Activated naive CD4-positive, alpha-beta T cell treated with anti-CD3 and anti-CD28 coated beads, Interleukin-2, amount 50 U/mL, for 72 hours (primary cell): ENCODE data around the gene MYCBP2. TPM values are rescaled to one million over a fixed set of nuclear protein-coding genes. Genes with fewer than 3 reads are reported as not detected.

Experiments used
- ATAC-seq, 2 donors: fragments of 150-1000 bp; cut with Tn5 transposase; 2 replicates each; pipeline ENCODE4 v1.10.0; 2021; ENCODE audit warnings: mild to moderate bottlenecking in 2 of 2, moderate library complexity in 2 of 2
- DNase-seq, 2 donors: peaks; one replicate each; pipeline ENCODE4 v3.0.0; 2021 to 2022; ENCODE audit warnings: low spot score in 2 of 2
- H3K27ac Mint-ChIP-seq, 2 donors: one replicate each; pipeline ENCODE4 v1.8.0; 2022; ENCODE audit warnings: mild to moderate bottlenecking in 2 of 2, mixed read lengths in 2 of 2
- H3K36me3 Mint-ChIP-seq, 2 donors: one replicate each; pipeline ENCODE4 v1.8.0; 2022; ENCODE audit warnings: mixed read lengths in 2 of 2
- H3K9me3 Mint-ChIP-seq, 2 donors: one replicate each; pipeline ENCODE4 v1.8.0; 2022; ENCODE audit warnings: mixed read lengths in 2 of 2
- total RNA-seq, 2 donors: library from RNA; stranded (reverse); gene quantifications; one replicate each; pipeline ENCODE4 v1.2.3, GENCODE V29; 2022

The MYCBP2 gene
- total RNA-seq, 2 donors from 2014 or later, result 80.1 to 105 TPM

DNA sequence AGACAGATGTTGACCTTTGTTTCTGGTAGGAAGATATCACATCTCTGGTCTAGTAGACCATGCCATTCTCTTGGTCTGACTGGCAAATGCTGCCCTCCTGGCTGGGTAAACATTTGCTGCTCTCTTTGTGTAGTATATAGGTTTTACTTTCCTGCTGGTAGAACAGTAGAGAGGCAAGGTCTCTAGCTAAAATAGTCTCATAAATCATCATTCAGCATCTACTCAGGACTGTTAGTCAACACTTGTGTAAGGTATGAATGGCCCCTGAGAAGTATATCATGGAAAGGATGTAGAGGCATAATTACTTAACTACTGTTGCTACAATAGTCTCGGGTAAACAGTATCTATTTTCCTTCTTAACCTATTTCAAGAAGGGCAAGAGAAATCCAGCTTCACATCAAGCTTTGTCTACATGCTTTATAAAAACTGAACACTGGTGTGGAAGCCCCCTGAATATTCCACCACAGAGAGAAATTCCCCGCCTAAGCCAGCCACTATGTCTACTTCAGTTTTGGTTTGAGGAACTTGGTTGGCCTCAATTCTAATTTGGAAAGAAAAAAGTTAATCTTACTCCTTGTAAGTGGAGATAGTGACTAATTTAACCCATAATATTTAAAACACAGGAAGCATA, 18.4 kb upstream of the MYCBP2 start:
- DNase-seq (no peak), ATAC-seq (peak; percentile 50 to 93)
- H3K36me3 Mint-ChIP-seq, result no peaks in the 10 kb centered on the region
- H3K9me3 Mint-ChIP-seq, result peaks cover 0 to 4% of the 10 kb centered on the region in 2 donors
- peak overlapping the region in 1 of 2 donors; percentile 89 for H3K27ac Mint-ChIP-seq

DNA sequence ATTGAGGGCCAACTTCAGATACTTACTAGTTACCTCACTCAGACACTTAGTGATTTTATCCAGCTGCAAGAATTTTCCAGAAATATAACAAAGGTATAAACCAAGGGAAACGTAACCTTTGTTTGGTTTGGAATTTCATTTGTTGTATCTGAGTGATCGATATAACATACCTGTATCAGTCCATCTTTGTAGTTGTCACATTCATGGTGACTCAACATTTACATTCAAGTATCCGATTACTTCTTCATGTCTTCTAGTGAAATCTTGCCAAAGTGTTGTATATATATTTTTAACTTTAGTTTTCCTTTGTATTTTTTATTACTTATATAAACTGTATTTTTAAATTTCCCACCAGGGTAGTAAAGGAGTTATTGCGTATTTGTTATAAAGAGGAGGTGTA, 16.9 kb upstream of the MYCBP2 start:
- no peak for DNase-seq
- peaks cover 0 to 4% of the 10 kb centered on the region in 2 donors for H3K9me3 Mint-ChIP-seq

DNA sequence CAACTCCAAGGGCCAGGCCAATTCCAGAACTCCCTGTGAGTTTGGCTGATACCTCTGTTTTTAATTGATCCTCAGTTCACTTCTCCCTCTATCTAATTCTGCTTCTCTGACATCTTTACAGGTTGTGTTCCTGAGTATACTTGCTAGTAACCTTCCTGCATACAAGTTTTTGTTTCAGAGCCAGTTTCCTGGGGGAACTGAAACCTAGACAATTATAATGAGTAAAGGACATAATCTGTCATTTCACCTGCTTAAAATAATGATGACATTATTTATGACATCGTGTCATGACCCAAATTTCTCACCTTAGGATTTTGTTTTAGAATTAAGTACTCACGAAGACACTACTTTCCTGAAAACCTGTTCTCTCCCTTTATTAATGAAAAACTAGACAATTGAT, 12.5 kb upstream of the MYCBP2 start:
- H3K36me3 Mint-ChIP-seq, result no peaks in the 10 kb centered on the region
- H3K9me3 Mint-ChIP-seq, result peaks cover 0 to 4% of the 10 kb centered on the region in 2 donors
- peak overlapping the region in 1 of 2 donors; percentile 70 for H3K27ac Mint-ChIP-seq
- DNase-seq, result no peak
- peak in 1 of 2 donors; percentile 22 for ATAC-seq

More for the DNA sequence above, 16.9 kb upstream of the MYCBP2 start:
- Mint-ChIP-seq H3K27ac (no peak overlapping the region), H3K36me3 (no peaks in the 10 kb centered on the region)
- no peak for ATAC-seq

DNA sequence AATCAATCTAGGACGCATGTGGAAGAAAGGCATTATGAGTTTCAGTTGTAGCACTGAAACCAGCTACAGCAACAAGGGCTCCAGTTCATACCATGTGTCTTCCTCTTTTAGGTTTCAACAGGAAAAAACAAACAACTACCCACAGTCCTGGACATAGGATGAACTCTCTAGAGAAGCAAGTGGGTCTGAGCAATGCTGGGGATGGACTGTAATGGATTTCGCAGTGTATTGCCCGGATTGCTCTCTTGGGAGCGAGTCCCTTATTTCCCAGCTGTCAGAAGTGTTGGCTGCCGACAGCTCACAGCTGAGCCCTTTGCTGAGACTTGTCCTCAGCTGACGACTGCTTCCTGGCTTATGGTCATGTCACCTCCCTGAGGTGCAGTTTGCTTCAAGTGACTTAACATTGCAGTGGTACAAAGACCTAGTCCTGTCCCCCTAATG, 12.1 kb upstream of the MYCBP2 start:
- peak in 1 of 2 donors; percentile 29 for ATAC-seq
- Mint-ChIP-seq H3K36me3 (no peaks in the 10 kb centered on the region), H3K9me3 (peaks cover 0 to 4% of the 10 kb centered on the region in 2 donors), H3K27ac (peak overlapping the region in 1 of 2 donors; percentile 70)
- no peak for DNase-seq

DNA sequence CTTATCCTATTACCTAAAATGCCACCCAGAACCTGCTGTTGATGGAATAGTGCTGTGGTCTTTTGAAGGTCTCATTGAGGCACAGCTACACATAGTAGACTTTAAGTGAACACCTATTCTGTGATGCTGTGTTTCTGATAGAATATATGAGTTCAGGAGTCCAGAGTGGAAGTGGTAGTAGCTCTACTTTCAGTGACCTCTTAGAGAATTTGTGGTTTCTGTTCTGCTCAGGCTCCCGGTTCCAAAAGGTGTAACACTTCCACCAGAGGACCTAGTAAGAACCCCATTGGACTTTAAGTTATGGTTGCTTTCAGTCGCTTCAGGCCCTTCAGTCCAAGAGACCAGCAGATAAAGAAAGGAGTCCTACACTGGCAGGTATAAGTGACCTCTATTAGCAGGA, 11.4 kb upstream of the MYCBP2 start:
- no peak for DNase-seq
- H3K36me3 Mint-ChIP-seq, result no peaks in the 10 kb centered on the region
- H3K27ac Mint-ChIP-seq, result no peak overlapping the region

DNA sequence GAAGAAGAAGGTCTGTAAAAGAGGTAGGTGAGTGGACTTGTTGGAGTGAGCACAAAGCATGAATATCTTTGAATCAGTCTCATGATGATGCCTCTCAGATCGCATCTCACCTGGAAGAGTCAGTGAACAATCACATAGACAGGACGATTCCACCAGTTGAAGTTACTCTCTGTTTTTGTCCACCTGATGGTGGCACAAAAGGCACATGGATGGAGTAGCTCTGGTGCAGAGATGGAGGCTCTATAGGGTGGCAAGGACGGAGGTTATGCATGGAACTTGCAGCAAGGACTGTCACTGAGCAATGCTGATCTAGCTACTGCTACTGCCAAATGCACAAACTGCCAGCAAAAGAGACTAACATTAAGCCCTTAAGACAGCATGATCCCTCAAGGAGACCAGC, 10.3 kb upstream of the MYCBP2 start:
- Mint-ChIP-seq H3K36me3 (no peaks in the 10 kb centered on the region), H3K27ac (no peak overlapping the region), H3K9me3 (peaks cover 0 to 4% of the 10 kb centered on the region in 2 donors)
- ATAC-seq (no peak), DNase-seq (no peak)

More for the DNA sequence above, 11.4 kb upstream of the MYCBP2 start:
- peaks cover 0 to 4% of the 10 kb centered on the region in 2 donors for H3K9me3 Mint-ChIP-seq
- no peak for ATAC-seq

DNA sequence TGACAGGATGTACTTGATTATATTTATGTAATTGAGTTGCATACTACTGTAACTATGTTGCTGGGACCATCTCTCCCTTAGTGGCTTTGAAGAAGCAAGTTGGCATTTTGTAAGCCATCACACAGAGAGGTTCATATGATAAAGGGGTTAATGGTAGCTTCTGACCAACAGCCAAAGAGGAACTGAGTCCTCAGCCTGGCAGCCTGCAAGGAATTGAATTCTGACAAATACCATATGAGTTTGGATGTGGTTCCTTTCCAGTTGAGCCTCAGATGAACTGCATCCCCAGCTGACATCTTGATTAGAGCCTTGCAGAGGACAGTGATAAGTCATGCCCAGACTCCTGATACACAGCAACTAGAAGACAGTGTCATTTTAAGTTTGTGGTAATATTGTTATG, 8.6 kb upstream of the MYCBP2 start:
- ATAC-seq, result no peak
- no peak for DNase-seq
- Mint-ChIP-seq H3K9me3 (no peaks in the 10 kb centered on the region), H3K36me3 (no peaks in the 10 kb centered on the region), H3K27ac (no peak overlapping the region)

DNA sequence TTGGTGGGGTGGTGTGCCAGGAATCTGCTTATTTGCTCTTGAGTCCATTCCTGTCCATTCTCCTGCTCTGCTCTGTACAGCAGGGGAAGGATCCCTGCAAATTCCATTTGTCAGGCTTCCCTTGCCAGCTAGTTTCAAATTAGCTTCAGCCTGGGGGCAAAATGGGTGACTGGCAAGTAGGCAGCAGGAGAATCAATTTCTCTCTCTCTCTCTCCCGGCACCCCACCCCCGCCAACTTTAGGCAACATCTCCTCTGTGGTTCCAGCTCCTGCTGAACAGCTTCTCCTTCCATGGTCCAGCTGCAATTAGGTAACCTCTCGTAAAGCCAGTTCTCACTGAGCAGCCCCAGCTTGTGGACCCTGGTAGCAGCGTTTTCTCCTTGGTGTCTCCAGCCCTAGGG, 6.7 kb upstream of the MYCBP2 start:
- H3K27ac Mint-ChIP-seq, result no peak overlapping the region
- H3K9me3 Mint-ChIP-seq, result no peaks in the 10 kb centered on the region
- no peak for DNase-seq
- ATAC-seq, result no peak
- H3K36me3 Mint-ChIP-seq, result peaks cover 0 to 5% of the 10 kb centered on the region in 2 donors

DNA sequence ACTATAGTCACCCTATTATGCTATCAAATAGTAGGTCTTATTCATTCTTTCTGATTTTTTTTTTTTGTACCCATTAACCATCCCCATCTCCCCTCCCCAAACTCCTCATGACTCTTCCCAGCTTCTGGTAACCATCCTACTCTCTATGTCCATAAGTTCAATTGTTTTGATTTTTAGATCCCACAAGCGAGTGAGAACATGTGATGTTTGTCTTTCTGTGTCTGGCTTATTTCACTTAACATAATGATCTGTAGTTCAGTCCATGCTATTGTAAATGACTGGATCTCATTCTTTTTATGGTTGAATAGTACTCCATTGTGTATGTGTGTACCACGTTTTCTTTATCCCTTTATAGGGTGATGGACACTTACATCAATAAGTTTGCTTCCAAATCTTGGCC, 4.5 kb upstream of the MYCBP2 start:
- ATAC-seq (no peak), DNase-seq (no peak)
- Mint-ChIP-seq H3K36me3 (peaks cover 0 to 5% of the 10 kb centered on the region in 2 donors), H3K27ac (peak overlapping the region in 1 of 2 donors; percentile 65), H3K9me3 (no peaks in the 10 kb centered on the region)

DNA sequence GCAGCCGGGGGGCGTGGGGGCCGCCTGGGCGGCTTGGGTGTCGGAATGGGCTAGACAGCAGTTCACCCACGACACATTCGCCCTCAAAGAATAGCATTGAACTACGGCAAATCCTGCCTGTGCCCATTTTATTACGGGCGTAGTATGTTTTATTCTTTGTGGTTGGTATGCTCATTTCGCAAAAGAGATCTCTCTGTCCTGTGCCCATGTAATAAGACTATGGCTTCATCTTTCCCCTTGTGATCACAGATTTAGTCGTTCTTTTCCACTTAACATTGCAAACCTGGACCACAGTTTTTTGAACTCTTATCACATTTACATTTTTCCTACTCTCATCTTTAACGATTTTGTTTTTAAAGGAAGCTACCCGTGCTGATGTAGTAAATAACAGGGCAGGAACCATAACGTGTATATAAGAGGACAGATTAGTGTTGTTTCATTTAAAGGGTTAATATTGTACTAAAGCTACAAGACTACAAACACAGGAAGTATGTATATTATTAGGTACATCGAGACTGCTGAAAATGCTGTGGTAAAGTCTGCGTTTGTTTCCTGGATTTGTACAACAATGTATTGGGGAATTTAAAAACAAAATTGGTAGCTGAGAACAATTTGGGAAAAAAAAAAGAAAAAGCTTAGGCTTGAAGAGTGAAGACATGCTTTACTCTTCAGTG, 3.2 kb upstream of the MYCBP2 start:
- H3K9me3 Mint-ChIP-seq, result no peaks in the 10 kb centered on the region
- peaks cover 12 to 19% of the 10 kb centered on the region in 2 donors for H3K36me3 Mint-ChIP-seq
- peak; percentile 2 to 10 for ATAC-seq
- H3K27ac Mint-ChIP-seq, result peak overlapping the region; percentile 94 to 98
- no peak for DNase-seq

DNA sequence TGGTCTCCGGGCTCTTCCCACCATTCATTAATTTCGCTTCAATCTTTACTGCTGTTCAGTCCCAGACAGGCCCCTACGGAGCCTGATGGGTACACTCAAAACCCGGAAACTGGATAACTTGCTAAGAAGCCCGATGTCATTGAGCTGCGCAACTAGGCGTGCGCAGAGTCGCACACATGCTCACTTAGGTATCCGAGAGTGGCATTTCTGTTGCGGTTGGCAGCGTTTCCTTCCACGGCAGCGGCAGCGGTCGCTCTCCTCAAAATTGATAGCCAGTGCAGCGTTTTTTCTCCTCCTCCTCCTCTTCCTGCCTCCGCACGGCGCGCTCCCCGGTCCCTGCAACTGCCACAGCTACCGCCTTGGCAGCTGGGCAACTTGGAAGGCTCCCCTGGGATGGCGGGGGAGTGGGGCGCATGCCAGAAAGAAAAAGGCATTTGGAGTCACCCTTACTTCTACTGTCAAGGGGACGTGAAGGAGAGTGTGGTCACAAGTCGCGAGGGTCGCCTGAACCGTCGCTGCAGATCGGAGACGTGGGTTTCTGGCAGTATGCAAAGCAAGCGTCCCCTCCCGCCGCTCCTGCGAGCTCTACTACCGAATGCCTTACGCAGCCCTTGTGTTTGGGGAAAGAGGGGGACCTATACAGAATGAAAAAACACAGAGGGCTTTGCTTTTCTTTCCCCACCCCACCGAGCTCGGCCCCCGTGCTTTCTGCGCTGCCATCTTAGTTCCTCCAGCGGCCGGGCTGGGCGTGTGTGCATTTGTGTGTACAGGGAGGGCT, 2.4 kb upstream of the MYCBP2 start:
- no peaks in the 10 kb centered on the region for H3K9me3 Mint-ChIP-seq
- H3K27ac Mint-ChIP-seq, result peak overlapping the region; percentile 94 to 98
- peaks cover 12 to 19% of the 10 kb centered on the region in 2 donors for H3K36me3 Mint-ChIP-seq
- DNase-seq, result peak; percentile 81 to 91
- ATAC-seq, result peak; percentile 68 to 73

DNA sequence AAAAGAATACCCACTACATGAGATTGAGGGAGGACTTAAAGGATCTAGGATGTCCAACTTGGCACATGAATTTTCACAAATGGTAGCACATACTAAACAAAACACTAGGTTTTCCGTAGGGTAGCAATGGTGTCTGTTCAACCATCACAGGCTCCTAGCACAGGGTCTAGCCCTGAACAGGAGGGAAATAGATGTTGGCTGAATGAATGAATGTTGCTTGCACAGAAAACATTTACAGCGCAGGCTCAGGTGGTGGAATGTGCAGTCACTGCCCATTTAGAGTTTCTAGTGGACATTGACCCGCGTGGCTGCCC, 1.9 kb upstream of the MYCBP2 start:
- no peak for DNase-seq
- Mint-ChIP-seq H3K36me3 (peaks cover 12 to 19% of the 10 kb centered on the region in 2 donors), H3K27ac (peak overlapping the region; percentile 94 to 98), H3K9me3 (no peaks in the 10 kb centered on the region)
- ATAC-seq, result peak in 1 of 2 donors; percentile 9

DNA sequence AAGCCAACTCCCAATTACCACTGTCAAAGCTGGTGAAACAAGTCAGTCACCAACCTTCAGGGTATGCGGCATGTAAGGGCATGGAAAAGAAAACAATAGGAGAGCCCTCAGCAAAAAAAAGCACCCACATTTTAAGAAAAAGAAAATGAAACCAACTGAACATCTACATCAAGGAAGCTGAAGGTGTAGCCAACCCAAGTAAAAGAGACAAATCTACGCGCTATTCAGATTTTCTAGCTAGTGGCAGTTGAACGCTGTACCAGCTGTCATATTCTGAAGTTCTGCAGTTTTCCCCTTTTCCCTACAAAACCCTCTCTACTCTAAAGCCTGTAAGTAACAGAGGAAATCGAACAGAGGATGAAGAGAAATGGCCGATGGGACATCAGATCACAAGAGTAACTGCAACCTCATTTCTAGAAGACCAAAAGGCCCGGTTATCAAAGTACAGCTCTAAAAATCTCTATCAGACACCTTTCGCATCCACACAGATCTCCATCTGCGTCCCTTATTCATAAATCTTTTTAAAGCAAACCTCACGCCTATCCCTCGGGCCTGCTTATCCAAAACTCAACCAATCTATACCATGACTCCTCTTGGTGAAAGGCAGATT, 1.4 kb downstream of the MYCBP2 start:
- peaks cover 12 to 19% of the 10 kb centered on the region in 2 donors for H3K36me3 Mint-ChIP-seq
- peak overlapping the region; percentile 94 to 97 for H3K27ac Mint-ChIP-seq
- no peak for DNase-seq
- no peak for ATAC-seq
- H3K9me3 Mint-ChIP-seq, result no peaks in the 10 kb centered on the region

DNA sequence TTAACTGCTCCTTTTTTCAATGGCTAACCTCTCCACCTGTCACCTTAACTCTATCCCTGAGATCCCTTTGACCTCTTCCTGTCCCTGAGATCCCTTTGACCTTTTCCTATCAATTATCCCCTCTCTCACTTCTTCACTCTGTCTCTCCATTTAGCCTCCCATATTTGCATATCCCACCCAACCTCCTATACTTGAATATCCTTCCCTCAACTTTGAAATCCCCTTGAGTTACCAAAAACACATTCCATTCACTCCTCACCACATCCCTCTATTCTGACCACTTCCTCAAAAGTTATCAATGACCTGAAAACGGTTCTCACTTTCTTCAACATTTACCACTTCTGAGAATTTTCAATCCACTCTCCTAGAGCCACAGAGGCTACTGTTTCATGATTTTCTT, 3.0 kb downstream of the MYCBP2 start:
- ATAC-seq (no peak), DNase-seq (no peak)
- Mint-ChIP-seq H3K27ac (peak overlapping the region; percentile 52 to 58), H3K36me3 (peaks cover 12 to 14% of the 10 kb centered on the region in 2 donors), H3K9me3 (no peaks in the 10 kb centered on the region)

DNA sequence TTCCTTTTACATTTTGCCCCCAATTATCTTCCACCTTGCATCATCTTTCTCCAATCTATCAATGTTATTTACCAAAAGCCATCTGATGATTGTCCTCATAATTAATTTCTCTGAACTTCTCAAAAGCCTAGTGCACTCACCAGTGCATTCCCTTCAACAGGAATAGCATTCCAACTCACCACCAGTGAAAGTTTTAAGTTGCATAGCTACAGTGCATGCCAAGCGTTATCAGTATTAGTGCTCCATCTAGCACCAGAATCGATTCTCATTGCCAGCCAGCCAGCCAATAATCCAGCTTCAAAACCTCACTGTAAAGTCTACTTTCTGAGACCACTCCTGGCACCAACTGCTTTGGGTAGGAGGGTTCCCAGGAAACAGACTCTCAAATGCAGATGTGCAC, 7.4 kb downstream of the MYCBP2 start:
- no peak for ATAC-seq
- H3K9me3 Mint-ChIP-seq, result no peaks in the 10 kb centered on the region
- H3K27ac Mint-ChIP-seq, result no peak overlapping the region
- DNase-seq, result no peak
- H3K36me3 Mint-ChIP-seq, result no peaks in the 10 kb centered on the region

DNA sequence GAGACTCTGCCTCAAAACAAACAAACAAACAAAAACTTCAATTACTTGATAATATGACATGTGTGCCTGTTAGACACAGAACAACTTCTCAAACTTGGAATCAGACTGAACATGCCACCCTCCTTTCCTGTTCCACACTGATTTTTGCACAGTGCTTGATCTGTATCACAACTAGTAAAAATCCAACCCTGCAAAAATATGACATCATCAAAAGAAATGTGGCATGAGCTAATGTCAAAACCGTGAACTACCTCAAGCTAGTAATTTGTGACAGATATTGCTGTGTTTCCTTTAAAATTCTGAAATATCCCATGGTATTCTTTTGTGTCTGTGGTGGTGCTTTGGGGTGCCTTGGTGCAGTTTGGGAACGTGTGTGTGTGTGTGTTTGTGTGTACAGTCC, 8.2 kb downstream of the MYCBP2 start:
- Mint-ChIP-seq H3K27ac (no peak overlapping the region), H3K9me3 (no peaks in the 10 kb centered on the region), H3K36me3 (no peaks in the 10 kb centered on the region)
- DNase-seq (no peak), ATAC-seq (peak in 1 of 2 donors; percentile 47)

DNA sequence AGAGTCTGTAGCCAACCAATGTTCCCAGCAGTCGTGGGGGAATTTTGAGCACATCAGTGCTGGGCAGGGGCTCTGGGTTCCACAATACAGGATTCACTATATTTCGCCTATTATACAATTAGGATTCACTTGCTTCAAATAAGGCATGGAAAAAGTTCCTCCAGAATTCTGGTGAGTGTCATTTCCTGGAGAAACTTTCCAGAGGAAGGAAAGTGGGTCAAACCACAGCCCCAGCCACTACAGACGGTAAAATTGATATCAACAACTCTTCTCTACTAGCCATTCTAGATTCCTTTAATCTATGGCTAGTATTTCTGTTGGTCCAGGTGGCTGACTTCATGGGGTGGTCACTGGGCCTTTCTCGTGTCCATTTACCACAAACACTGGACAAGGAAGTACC, 10.5 kb downstream of the MYCBP2 start:
- H3K9me3 Mint-ChIP-seq, result no peaks in the 10 kb centered on the region
- no peaks in the 10 kb centered on the region for H3K36me3 Mint-ChIP-seq
- H3K27ac Mint-ChIP-seq, result peak overlapping the region; percentile 51 to 62
- DNase-seq (no peak), ATAC-seq (peak in 1 of 2 donors; percentile 39)
